Osteocyte (in vitro differentiated cells): ENCODE measurements around the gene ANKRD29. TPM values are rescaled to one million over a fixed set of nuclear protein-coding genes. Genes with fewer than 3 reads are reported as not detected.

Experiments
- DNase-seq: peaks from one replicate; pipeline ENCODE4 v3.0.0; 2021; ENCODE audit warnings: mixed read lengths; ENCODE audit not compliant: unreplicated experiment; ENCODE audit errors: extremely low spot score
- H3K27ac Mint-ChIP-seq: one replicate; pipeline ENCODE4 v1.8.0; 2021; ENCODE audit warnings: mild to moderate bottlenecking, mixed read lengths; ENCODE audit not compliant: unreplicated experiment
- H3K27me3 Mint-ChIP-seq: one replicate; pipeline ENCODE4 v1.8.0; 2021; ENCODE audit warnings: mixed read lengths; ENCODE audit not compliant: unreplicated experiment
- H3K36me3 Mint-ChIP-seq: one replicate; pipeline ENCODE4 v1.8.0; 2021; ENCODE audit warnings: mixed read lengths; ENCODE audit not compliant: unreplicated experiment
- H3K4me1 Mint-ChIP-seq: one replicate; pipeline ENCODE4 v1.8.0; 2021; ENCODE audit warnings: mixed read lengths; ENCODE audit not compliant: unreplicated experiment
- H3K4me3 Mint-ChIP-seq: one replicate; pipeline ENCODE4 v1.8.0; 2021; ENCODE audit warnings: mild to moderate bottlenecking, moderate library complexity, mixed read lengths; ENCODE audit not compliant: unreplicated experiment
- H3K9me3 Mint-ChIP-seq: one replicate; pipeline ENCODE4 v1.8.0; 2021; ENCODE audit warnings: mixed read lengths; ENCODE audit not compliant: unreplicated experiment
- CTCF ChIP-seq: fragments of 200-600 bp; sonication (generic); IDR thresholded peaks from 2 replicates; pipeline ENCODE4 v1.5.0; 2021; ENCODE audit warnings: antibody characterized with exemption, mild to moderate bottlenecking, moderate library complexity
- total RNA-seq: library from RNA; stranded (reverse); gene quantifications from 2 replicates; pipeline ENCODE4 v1.2.1, GENCODE V29; 2021

The ANKRD29 gene
- total RNA-seq, 1 donor from 2014 or later = not detected

DNA sequence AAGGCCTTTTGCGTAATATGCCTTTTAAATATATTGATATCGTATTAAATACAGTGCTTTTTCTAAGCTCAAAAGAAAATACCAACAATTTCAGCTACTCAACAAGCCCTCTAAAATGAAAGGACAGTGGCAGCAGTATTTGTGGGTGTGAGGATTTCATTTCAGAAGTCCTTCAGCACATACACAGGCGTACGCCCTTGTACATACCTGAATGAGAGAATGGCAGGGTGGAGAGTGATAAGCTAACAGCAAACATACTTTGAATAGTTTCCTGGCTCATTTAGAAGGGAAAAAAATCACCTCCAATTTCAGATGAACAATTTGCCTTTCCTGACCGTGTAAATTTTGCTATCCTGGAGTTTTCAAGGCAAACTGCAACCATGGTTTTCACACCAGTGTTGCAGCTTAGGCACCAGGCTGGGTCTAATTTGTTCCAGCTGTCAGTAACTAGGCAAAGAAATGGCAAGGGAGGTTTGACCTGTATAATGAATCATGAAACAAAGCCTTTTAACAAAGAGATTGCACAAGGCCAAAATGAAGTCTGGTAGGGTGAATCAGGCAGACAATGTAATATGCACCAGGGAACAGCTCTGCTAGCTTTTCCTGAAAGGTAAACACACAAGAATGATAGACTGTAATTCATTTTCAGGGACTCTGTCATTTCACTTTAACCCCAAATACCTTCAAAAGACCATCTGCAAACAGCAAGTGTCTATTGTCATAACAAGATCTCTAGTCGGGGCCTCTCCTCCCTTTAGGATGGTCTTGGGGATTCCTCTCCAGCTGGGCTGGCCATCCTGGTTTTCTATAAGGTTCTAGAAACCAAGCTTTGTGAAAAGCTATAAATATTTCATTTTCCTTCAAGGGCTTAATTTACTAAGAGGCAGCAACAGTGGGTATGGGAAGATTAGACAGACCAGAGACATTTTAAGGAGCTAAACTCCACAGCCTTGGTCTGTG lies 11.5 kb downstream of the ANKRD29 start:
- Mint-ChIP-seq H3K27ac (no peak overlapping the region), H3K4me3 (no peak overlapping the region)
- no peak for DNase-seq

DNA sequence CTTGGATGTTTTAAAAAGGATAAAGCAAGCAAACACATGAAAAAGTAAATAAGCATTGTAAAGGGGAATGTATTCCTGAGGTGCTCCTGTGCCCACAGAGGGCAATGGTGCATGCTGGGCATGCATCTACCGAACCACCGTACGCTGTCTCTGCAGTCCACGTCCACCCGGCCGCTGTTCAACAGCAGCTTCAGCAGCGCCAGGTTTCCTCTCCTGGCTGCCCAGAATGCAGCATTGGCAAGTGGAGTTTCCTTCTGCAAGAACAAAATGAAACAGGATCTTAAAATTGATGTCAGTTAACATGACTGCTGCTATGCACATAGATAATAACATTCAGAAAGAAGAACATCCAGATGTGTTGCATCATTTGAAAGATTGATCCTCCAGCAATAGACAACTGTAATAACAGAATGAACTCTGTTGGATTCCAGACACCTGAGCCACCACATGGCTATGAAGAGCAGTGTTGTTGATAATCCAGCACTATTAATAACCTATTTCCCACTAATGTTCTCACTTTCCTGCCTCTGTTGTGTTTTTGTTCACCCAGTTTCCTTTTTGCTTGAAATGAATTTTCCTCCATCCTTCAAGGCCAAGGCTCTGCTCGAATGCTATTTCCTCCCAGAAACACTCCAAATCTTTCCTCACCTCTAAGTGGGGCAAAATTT lies 13.6 kb downstream of the ANKRD29 start:
- no peak for TF ChIP-seq CTCF
- H3K27ac Mint-ChIP-seq = no peak overlapping the region
- DNase-seq = no peak
- H3K9me3 Mint-ChIP-seq = no peaks in the 10 kb centered on the region
- H3K4me1 Mint-ChIP-seq = no peaks in the 10 kb centered on the region
- H3K36me3 Mint-ChIP-seq = peaks cover 1% of the 10 kb centered on the region
- peaks cover 61% of the 10 kb centered on the region for H3K27me3 Mint-ChIP-seq
- no peak overlapping the region for H3K4me3 Mint-ChIP-seq

More for the DNA sequence above, 11.5 kb downstream of the ANKRD29 start:
- no peak for TF ChIP-seq CTCF
- Mint-ChIP-seq H3K27me3 (peaks cover 44% of the 10 kb centered on the region), H3K4me1 (no peaks in the 10 kb centered on the region), H3K36me3 (peaks cover 1% of the 10 kb centered on the region), H3K9me3 (no peaks in the 10 kb centered on the region)

DNA sequence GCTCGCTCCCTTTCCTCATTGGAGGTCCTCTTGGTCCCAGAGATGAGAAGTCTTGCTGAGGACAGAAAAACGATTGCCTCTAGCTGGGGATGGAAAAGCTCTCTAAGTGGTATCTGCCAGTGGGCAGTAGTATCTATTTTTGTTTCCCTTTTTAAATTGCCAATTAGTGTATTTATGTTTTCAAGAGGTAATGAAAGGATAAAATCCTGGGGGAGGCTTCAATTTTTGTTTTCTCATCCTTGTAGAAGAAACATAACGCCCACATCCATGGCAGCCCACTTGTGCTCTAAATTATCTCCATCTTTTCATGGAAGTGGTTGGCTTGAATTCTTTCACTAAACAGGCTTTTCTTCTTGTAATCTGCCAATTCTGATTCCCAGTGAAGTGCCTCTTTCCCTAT lies 14.3 kb downstream of the ANKRD29 start:
- no peak for TF ChIP-seq CTCF
- Mint-ChIP-seq H3K27ac (no peak overlapping the region), H3K4me1 (no peaks in the 10 kb centered on the region), H3K4me3 (no peak overlapping the region), H3K9me3 (no peaks in the 10 kb centered on the region), H3K27me3 (peaks cover 68% of the 10 kb centered on the region), H3K36me3 (peaks cover 1% of the 10 kb centered on the region)
- DNase-seq = no peak

- H3K36me3 Mint-ChIP-seq = peaks cover 1% of the 10 kb centered on the region
- H3K9me3 Mint-ChIP-seq = no peaks in the 10 kb centered on the region
- H3K4me3 Mint-ChIP-seq = no peak overlapping the region
- H3K27me3 Mint-ChIP-seq = peaks cover 78% of the 10 kb centered on the region
- TF ChIP-seq CTCF = no peak
- no peak overlapping the region for H3K27ac Mint-ChIP-seq
- H3K4me1 Mint-ChIP-seq = no peaks in the 10 kb centered on the region
- no peak for DNase-seq
Observed at GRCh38 chr18:23646282-23646681, 16.4 kb downstream of the ANKRD29 start.

- no peaks in the 10 kb centered on the region for H3K9me3 Mint-ChIP-seq
- peaks cover 78% of the 10 kb centered on the region for H3K27me3 Mint-ChIP-seq
- no peak for TF ChIP-seq CTCF
- no peaks in the 10 kb centered on the region for H3K4me1 Mint-ChIP-seq
- no peak overlapping the region for H3K27ac Mint-ChIP-seq
- peaks cover 1% of the 10 kb centered on the region for H3K36me3 Mint-ChIP-seq
- DNase-seq = no peak
- H3K4me3 Mint-ChIP-seq = no peak overlapping the region
Observed at GRCh38 chr18:23645568-23646175, 17.0 kb downstream of the ANKRD29 start.
